HTERT RPE-1 (cell line): ENCODE measurements around the gene UBE4A.

Source experiments
- in situ Hi-C: fragments of 300-500 bp; cut with MboI; formaldehyde crosslinking; loops from 4 replicates; pipeline ENCODE4 v1.14.3; 2020; ENCODE audit warnings: low sequenced_read_pairs

UBE4A gene

GRCh38 chr11:118340449-118340848, 19.0 kb upstream of the UBE4A start:
- in situ Hi-C loops, result no loop called here

- in situ Hi-C loops, result no loop called here
Measured at GRCh38 chr11:118341261-118341660, 18.1 kb upstream of the UBE4A start.

- in situ Hi-C loops, result no loop called here
Measured at GRCh38 chr11:118341815-118342489, 17.4 kb upstream of the UBE4A start.

- in situ Hi-C loops, result no loop called here
Measured at GRCh38 chr11:118342503-118343161, 16.8 kb upstream of the UBE4A start, which contains the start of gene CD3D. CD3D (minus strand) TSS chr11:118342705; CDS start chr11:118342607, 98 bp downstream.

- in situ Hi-C loops, result no loop called here
Measured at GRCh38 chr11:118343248-118343647, 16.2 kb upstream of the UBE4A start.

- in situ Hi-C loops, result no loop called here
Measured at GRCh38 chr11:118343981-118344515, 15.4 kb upstream of the UBE4A start, which contains the start of gene CD3G. CD3G (plus strand) TSS chr11:118344344; CDS start chr11:118344424, 80 bp downstream.

GRCh38 chr11:118349475-118349874, 9.9 kb upstream of the UBE4A start:
- in situ Hi-C loops, result no loop called here

- in situ Hi-C loops, result no loop called here
Measured at GRCh38 chr11:118353084-118353710, 6.2 kb upstream of the UBE4A start.

- in situ Hi-C loops, result no loop called here
Measured at GRCh38 chr11:118358071-118358470, 1.3 kb upstream of the UBE4A start.

GRCh38 chr11:118364956-118365615, 5.7 kb downstream of the UBE4A start:
- in situ Hi-C loops, result no loop called here

- in situ Hi-C loops, result no loop called here
Measured at GRCh38 chr11:118366287-118366686, 6.9 kb downstream of the UBE4A start.

- in situ Hi-C loops, result no loop called here
Measured at GRCh38 chr11:118370774-118371173, 11.4 kb downstream of the UBE4A start.

GRCh38 chr11:118373263-118373662, 13.9 kb downstream of the UBE4A start:
- in situ Hi-C loops, result no loop called here

GRCh38 chr11:118373871-118374270, 14.5 kb downstream of the UBE4A start:
- in situ Hi-C loops, result no loop called here

- in situ Hi-C loops, result no loop called here
Measured at GRCh38 chr11:118374729-118375128, 15.3 kb downstream of the UBE4A start.

- in situ Hi-C loops, result no loop called here
Measured at GRCh38 chr11:118375978-118376377, 16.6 kb downstream of the UBE4A start.

- in situ Hi-C loops, result no loop called here
Measured at GRCh38 chr11:118379497-118379896, 20.1 kb downstream of the UBE4A start.

GRCh38 chr11:118380571-118380970, 21.2 kb downstream of the UBE4A start:
- in situ Hi-C loops, result no loop called here

- in situ Hi-C loops, result no loop called here
Measured at GRCh38 chr11:118382954-118383353, 23.6 kb downstream of the UBE4A start.

GRCh38 chr11:118383657-118384056, 24.3 kb downstream of the UBE4A start:
- in situ Hi-C loops, result no loop called here

GRCh38 chr11:118396097-118396501, 36.7 kb downstream of the UBE4A start:
- in situ Hi-C loops, result no loop called here
